Measurements from ENCODE around the gene GEMIN7. TPM values are rescaled to one million over a fixed set of nuclear protein-coding genes. Genes with fewer than 3 reads are reported as not detected.

The GEMIN7 gene
- total RNA-seq, 1 donor = 14.8 TPM

GRCh38 chr19:45063851-45064801 is 14.9 kb upstream of the GEMIN7 start:
- Histone ChIP-seq H3K79me2 (ENCODE audit: insufficient read depth, low read length) (peaks cover 10% of the 10 kb centered on the region), H4K20me1 (ENCODE audit: insufficient read depth, low read length) (peaks cover 26% of the 10 kb centered on the region), H3K27me3 (ENCODE audit: insufficient read depth, low read length) (no peaks in the 10 kb centered on the region), H3K36me3 (ENCODE audit: insufficient read depth, low read length) (peaks cover 71% of the 10 kb centered on the region), H3K4me3 (ENCODE audit: insufficient read depth, low read length) (no peak overlapping the region), H2AFZ (ENCODE audit: low read length) (no peak overlapping the region), H3K27ac (ENCODE audit: low read depth, low read length) (no peak overlapping the region), H3K4me2 (ENCODE audit: insufficient read depth, low read length) (no peak overlapping the region), H3K9me3 (ENCODE audit: low read depth, low read length) (no peaks in the 10 kb centered on the region), H3K4me1 (ENCODE audit: insufficient read depth, low read length) (no peaks in the 10 kb centered on the region)
- TF ChIP-seq CTCF (IDR thresholded peaks at IDR 0.05; ENCODE audit: extremely low read depth, low read depth, low read length) = no peak
- DNase-seq (ENCODE audit: insufficient read length, low spot score, missing footprints) = peak; percentile 76

- peaks cover 57% of the 10 kb centered on the region for H3K36me3 ChIP-seq (ENCODE audit: insufficient read depth, low read length)
Measured at GRCh38 chr19:45066921-45067661, 12.0 kb upstream of the GEMIN7 start.

GRCh38 chr19:45068041-45068440 is 11.0 kb upstream of the GEMIN7 start:
- DNase-seq (ENCODE audit: insufficient read length, low spot score, missing footprints) = peak; percentile 76
- no peaks in the 10 kb centered on the region for H3K9me3 ChIP-seq (ENCODE audit: low read depth, low read length)
- peaks cover 10% of the 10 kb centered on the region for H3K79me2 ChIP-seq (ENCODE audit: insufficient read depth, low read length)
- H3K27me3 ChIP-seq (ENCODE audit: insufficient read depth, low read length) = no peaks in the 10 kb centered on the region
- no peak for TF ChIP-seq CTCF (IDR thresholded peaks at IDR 0.05; ENCODE audit: extremely low read depth, low read depth, low read length)
- no peak overlapping the region for H3K27ac ChIP-seq (ENCODE audit: low read depth, low read length)
- peaks cover 15% of the 10 kb centered on the region for H4K20me1 ChIP-seq (ENCODE audit: insufficient read depth, low read length)
- H3K4me3 ChIP-seq (ENCODE audit: insufficient read depth, low read length) = no peak overlapping the region
- no peaks in the 10 kb centered on the region for H3K4me1 ChIP-seq (ENCODE audit: insufficient read depth, low read length)
- no peak overlapping the region for H3K4me2 ChIP-seq (ENCODE audit: insufficient read depth, low read length)
- peaks cover 51% of the 10 kb centered on the region for H3K36me3 ChIP-seq (ENCODE audit: insufficient read depth, low read length)
- no peak overlapping the region for H2AFZ ChIP-seq (ENCODE audit: low read length)

More at GRCh38 chr19:45066921-45067661, 12.0 kb upstream of the GEMIN7 start:
- Histone ChIP-seq H3K4me2 (ENCODE audit: insufficient read depth, low read length) (no peak overlapping the region), H3K4me3 (ENCODE audit: insufficient read depth, low read length) (no peak overlapping the region), H3K79me2 (ENCODE audit: insufficient read depth, low read length) (peaks cover 10% of the 10 kb centered on the region), H3K9me3 (ENCODE audit: low read depth, low read length) (no peaks in the 10 kb centered on the region), H3K27me3 (ENCODE audit: insufficient read depth, low read length) (no peaks in the 10 kb centered on the region), H2AFZ (ENCODE audit: low read length) (no peak overlapping the region), H3K27ac (ENCODE audit: low read depth, low read length) (no peak overlapping the region), H4K20me1 (ENCODE audit: insufficient read depth, low read length) (peaks cover 15% of the 10 kb centered on the region), H3K4me1 (ENCODE audit: insufficient read depth, low read length) (no peaks in the 10 kb centered on the region)
- peak; percentile 81 for DNase-seq (ENCODE audit: insufficient read length, low spot score, missing footprints)
- TF ChIP-seq CTCF (IDR thresholded peaks at IDR 0.05; ENCODE audit: extremely low read depth, low read depth, low read length) = no peak

GRCh38 chr19:45069056-45069455 is 10.0 kb upstream of the GEMIN7 start:
- H3K27me3 ChIP-seq (ENCODE audit: insufficient read depth, low read length) = no peaks in the 10 kb centered on the region
- no peak overlapping the region for H3K4me2 ChIP-seq (ENCODE audit: insufficient read depth, low read length)
- H3K4me1 ChIP-seq (ENCODE audit: insufficient read depth, low read length) = no peaks in the 10 kb centered on the region
- H3K79me2 ChIP-seq (ENCODE audit: insufficient read depth, low read length) = peaks cover 10% of the 10 kb centered on the region
- H3K4me3 ChIP-seq (ENCODE audit: insufficient read depth, low read length) = no peak overlapping the region
- peak; percentile 97 for DNase-seq (ENCODE audit: insufficient read length, low spot score, missing footprints)
- H3K27ac ChIP-seq (ENCODE audit: low read depth, low read length) = no peak overlapping the region
- no peaks in the 10 kb centered on the region for H3K9me3 ChIP-seq (ENCODE audit: low read depth, low read length)
- TF ChIP-seq CTCF (IDR thresholded peaks at IDR 0.05; ENCODE audit: extremely low read depth, low read depth, low read length) = no peak
- no peak overlapping the region for H2AFZ ChIP-seq (ENCODE audit: low read length)
- H3K36me3 ChIP-seq (ENCODE audit: insufficient read depth, low read length) = peaks cover 47% of the 10 kb centered on the region
- H4K20me1 ChIP-seq (ENCODE audit: insufficient read depth, low read length) = peaks cover 15% of the 10 kb centered on the region

All from osteoblast (primary cell).